ENCODE measurements around the gene DHRS11. TPM values are rescaled to one million over a fixed set of nuclear protein-coding genes. Genes with fewer than 3 reads are reported as not detected.

DHRS11 gene
- total RNA-seq, 4 donors from 2014 or later = 63.5 to 436 (median 424) TPM

- Histone ChIP-seq H3K27ac (no peak overlapping the region), H3K4me1 (no peaks in the 10 kb centered on the region)
These were observed 26.1 kb downstream of the DHRS11 start for GRCh38 chr17:36617773-36618172.

GRCh38 chr17:36623281-36623680, 31.6 kb downstream of the DHRS11 start:
- Histone ChIP-seq H3K4me3 (no peak overlapping the region), H3K9me3 (no peaks in the 10 kb centered on the region), H3K4me1 (no peaks in the 10 kb centered on the region), H3K36me3 (no peaks in the 10 kb centered on the region), H3K27ac (no peak overlapping the region), H3K27me3 (no peaks in the 10 kb centered on the region)
- no peak for DNase-seq
- TF ChIP-seq POLR2A (IDR thresholded peaks at IDR 0.05) = no peak
- no peak for TF ChIP-seq CTCF (IDR thresholded peaks at IDR 0.05)

More at GRCh38 chr17:36617773-36618172, 26.1 kb downstream of the DHRS11 start:
- Histone ChIP-seq H3K36me3 (no peaks in the 10 kb centered on the region), H3K27me3 (no peaks in the 10 kb centered on the region), H3K9me3 (no peaks in the 10 kb centered on the region), H3K4me3 (no peak overlapping the region)
- no peak for DNase-seq
- TF ChIP-seq POLR2A (IDR thresholded peaks at IDR 0.05) = no peak
- TF ChIP-seq CTCF (IDR thresholded peaks at IDR 0.05) = no peak

GRCh38 chr17:36625188-36625587, 33.5 kb downstream of the DHRS11 start:
- TF ChIP-seq CTCF (IDR thresholded peaks at IDR 0.05) = no peak
- no peak for TF ChIP-seq POLR2A (IDR thresholded peaks at IDR 0.05)
- H3K27me3 ChIP-seq = no peaks in the 10 kb centered on the region
- no peak for DNase-seq
- no peaks in the 10 kb centered on the region for H3K9me3 ChIP-seq
- H3K27ac ChIP-seq = no peak overlapping the region
- H3K36me3 ChIP-seq = no peaks in the 10 kb centered on the region
- H3K4me1 ChIP-seq = peaks cover 0 to 3% (median 0%) of the 10 kb centered on the region in 4 donors
- no peak overlapping the region for H3K4me3 ChIP-seq

- H3K4me3 ChIP-seq = no peak overlapping the region
- no peak for DNase-seq
- no peaks in the 10 kb centered on the region for H3K27me3 ChIP-seq
- no peaks in the 10 kb centered on the region for H3K9me3 ChIP-seq
- TF ChIP-seq CTCF (IDR thresholded peaks at IDR 0.05) (no peak), POLR2A (IDR thresholded peaks at IDR 0.05) (no peak)
- H3K4me1 ChIP-seq = peaks cover 0 to 3% (median 0%) of the 10 kb centered on the region in 4 donors
- no peak overlapping the region for H3K27ac ChIP-seq
- no peaks in the 10 kb centered on the region for H3K36me3 ChIP-seq
These were observed 35.4 kb downstream of the DHRS11 start for GRCh38 chr17:36627101-36627500.

- H3K27me3 ChIP-seq = no peaks in the 10 kb centered on the region
- H3K36me3 ChIP-seq = no peaks in the 10 kb centered on the region
- peaks cover 0 to 3% (median 0%) of the 10 kb centered on the region in 4 donors for H3K4me1 ChIP-seq
- no peak for TF ChIP-seq POLR2A (IDR thresholded peaks at IDR 0.05)
- no peak for TF ChIP-seq CTCF (IDR thresholded peaks at IDR 0.05)
- H3K9me3 ChIP-seq = no peaks in the 10 kb centered on the region
- DNase-seq = no peak
- H3K27ac ChIP-seq = no peak overlapping the region
- no peak overlapping the region for H3K4me3 ChIP-seq
These were observed 36.9 kb downstream of the DHRS11 start for GRCh38 chr17:36628576-36628975.

All from Peyer's patch (tissue), 4 donors.